ENCODE results near the gene STPG4.
"Not testable (repeated sequence)": the region's sequence is repeated elsewhere in the genome, so short reads cannot be mapped to it uniquely, and the experiment has no call there.

STPG4 gene

DNA sequence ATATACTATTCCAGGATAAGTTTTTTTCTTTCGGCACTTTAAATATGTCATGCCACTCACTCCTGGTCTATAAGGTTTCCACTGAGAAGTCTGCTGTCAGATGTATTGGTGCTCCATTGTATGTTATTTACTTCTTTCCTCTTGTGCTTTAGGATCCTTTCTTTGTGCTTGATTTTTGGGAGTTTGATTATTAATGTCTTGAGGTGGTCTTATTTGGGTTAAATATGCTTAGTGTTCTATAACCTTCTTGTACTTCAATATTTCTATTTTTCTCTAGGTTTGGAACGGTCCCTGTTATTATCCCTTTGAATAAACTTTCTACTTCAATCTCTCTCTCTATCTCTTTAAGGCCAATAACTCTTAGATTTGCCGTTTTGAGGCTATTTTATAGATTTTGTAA is 28.3 kb downstream of the STPG4 start:
- no peak for DNase-seq (ENCODE audit: low spot score)

DNA sequence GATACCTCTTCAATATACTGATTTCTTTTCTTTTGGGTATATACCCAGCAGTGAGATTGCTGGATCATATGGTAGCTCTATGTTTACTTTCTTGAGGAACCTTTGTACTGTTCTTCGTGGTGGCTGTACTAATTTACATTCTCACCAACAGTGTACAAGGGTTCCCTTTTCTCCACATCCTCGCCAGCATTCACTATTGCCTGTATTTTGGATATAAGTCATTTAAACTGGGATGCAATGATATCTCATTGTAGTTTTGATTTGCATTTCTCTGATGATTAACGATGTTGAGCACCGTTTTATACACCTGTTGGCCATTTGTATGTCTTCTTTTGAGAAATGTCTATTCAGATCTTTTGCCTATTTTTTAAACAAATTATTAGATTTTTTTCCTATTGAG is 30.4 kb downstream of the STPG4 start:
- DNase-seq (ENCODE audit: low spot score): not testable (repeated sequence)

DNA sequence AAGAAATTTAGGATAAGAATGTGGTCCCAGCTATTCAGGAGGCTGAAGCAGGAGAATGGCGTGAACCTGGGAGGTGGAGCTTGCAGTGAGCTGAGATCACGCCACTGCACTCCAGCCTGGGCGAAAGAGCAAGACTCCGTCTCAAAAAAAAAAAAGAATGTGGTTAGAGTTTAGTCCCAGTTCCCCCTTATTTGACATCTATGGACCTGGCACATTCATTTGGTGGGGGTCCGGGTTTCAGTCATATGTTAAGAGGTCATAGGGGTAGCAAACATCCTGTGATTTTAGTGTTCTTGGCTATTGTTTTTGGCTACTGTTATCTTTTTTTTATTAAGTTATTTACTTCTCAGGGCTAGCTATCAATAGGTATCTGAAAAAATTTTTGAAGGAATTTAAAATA is 34.7 kb downstream of the STPG4 start:
- not testable (repeated sequence) for DNase-seq (ENCODE audit: low spot score)

GRCh38 chr2:47119001-47119400 is 36.1 kb downstream of the STPG4 start:
- no peak for DNase-seq (ENCODE audit: low spot score)

GRCh38 chr2:47118581-47118980 is 36.5 kb downstream of the STPG4 start:
- no peak for DNase-seq (ENCODE audit: low spot score)

DNA sequence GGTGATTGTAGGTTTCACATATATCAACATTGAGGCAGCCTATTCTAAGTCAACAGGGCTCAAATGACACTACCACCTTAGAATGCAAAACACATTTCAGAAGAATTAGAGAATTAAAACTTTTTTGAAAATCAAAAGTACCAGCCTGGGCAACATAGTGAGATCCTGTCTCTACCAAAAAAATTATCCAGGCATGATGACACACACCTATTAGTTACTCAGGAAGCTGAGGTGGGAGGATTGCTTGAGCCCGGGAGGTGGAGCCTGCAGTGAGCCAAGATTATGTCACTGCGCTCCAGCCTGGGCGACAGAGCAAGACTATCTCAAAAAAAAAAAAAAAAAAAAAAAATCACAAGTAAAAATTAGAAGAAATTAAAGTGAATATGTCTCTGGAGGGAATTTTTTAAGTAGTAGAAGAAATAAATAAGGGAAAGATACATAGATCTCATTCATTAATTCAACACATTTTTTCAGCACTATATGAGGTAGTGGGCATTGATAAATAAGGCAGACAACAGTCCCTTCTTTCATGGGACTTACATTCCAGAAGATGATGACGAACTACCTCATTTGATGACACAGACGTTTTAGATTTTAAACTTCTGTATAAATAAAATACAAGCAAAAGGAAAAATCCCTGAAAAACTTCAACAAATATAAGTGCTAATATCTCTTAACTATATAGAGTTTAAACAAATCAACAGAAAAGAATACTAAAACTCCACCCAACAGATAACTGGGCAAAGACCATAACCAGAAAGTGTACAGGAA is 42.3 kb downstream of the STPG4 start:
- DNase-seq (ENCODE audit: low spot score): no peak

DNA sequence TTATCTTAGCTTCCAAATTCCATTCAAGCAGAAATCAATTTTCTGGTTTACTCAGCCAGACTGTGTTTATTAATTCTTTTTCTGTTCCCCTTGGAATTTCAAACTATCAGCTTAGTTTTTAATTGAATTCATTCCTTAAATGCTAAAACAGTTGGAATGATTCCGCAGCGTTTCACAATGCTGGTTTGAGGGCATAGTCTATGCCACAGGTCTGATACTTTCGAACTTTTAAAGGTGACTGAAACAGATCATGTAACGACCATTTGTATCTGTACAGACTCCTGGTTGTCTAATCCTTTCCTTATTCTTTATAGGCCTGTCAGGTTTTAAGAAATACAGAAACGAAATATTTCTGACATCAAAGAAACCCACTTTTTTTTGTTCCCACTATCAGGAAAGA is 45.4 kb downstream of the STPG4 start:
- DNase-seq (ENCODE audit: low spot score): no peak

GRCh38 chr2:47109007-47109375 is 46.1 kb downstream of the STPG4 start:
- no peak for DNase-seq (ENCODE audit: low spot score)

DNA sequence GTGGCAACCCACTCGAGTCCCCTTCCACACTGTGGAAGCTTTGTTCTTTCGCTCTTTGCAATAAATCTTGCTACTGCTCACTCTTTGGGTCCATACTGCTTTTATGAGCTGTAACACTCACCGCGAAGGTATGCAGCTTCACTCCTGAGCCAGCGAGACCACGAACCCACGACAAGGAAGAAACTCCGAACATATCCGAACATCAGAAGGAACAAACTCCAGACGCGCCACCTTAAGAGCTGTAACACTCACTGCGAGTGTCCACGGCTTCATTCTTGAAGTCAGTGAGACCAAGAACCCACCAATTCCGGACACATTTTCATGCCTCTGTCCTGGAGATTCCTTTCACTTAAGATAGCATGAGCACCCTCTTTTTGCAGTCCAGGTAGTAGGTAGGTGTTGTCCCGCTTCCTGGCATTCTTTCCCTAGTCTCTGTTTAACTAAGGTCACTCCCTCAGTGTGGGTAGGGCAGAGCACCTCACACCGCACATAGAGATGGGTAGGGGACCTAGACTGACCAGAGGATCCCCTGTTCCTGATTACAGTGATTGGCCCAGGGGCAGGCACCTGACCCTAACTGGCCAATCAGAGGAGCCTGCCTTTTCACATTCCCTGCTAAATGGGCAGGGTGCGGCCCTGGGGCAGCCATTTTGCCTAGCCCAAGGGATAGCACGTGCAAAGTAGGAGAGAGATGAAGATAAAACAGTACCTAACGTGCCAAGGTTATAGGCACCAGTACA is 46.7 kb downstream of the STPG4 start:
- DNase-seq (ENCODE audit: low spot score): not testable (repeated sequence)

DNA sequence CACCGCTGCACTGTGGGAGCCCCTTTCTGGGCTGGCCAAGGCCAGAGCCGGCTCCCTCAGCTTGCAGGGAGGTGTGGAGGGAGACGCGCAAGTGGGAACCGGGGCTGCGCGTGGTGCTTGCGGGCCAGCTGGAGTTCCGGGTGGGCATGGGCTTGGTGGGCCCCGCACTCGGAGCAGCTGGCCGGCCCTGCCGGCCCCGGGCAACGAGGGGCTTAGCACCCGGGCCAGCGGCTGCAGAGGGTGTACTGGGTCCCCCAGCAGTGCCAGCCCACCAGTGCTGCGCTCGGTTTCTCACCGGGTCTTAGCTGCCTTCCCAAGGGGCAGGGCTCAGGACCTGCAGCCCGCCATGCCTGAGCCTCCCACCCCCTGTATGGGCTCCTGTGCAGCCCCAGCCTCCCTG is 47.9 kb downstream of the STPG4 start:
- not testable (repeated sequence) for DNase-seq (ENCODE audit: low spot score)

GRCh38 chr2:47106231-47106630 is 48.9 kb downstream of the STPG4 start:
- DNase-seq (ENCODE audit: low spot score): not testable (repeated sequence)

GRCh38 chr2:47099712-47100111 is 55.4 kb downstream of the STPG4 start:
- not testable (repeated sequence) for DNase-seq (ENCODE audit: low spot score)

DNA sequence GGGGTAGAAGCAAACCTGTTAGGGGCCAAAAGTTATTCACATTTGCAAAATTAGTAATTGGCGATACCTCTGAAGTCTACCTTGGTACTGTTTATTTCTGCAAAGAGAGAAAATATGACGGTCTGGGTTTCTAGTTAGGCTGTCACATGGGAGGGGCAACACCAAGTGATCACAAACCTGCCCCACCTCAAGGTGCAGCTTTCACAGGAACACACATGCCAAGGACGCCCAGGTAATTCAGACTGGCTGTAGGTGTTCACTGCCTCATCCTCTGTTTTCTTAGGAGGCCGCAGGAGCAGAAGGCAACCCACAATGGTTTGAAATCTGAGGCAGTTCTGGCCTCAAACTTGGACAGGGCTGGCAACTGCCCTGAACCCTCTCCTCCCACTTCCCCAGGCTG is 56.2 kb downstream of the STPG4 start:
- DNase-seq (ENCODE audit: low spot score): no peak

DNA sequence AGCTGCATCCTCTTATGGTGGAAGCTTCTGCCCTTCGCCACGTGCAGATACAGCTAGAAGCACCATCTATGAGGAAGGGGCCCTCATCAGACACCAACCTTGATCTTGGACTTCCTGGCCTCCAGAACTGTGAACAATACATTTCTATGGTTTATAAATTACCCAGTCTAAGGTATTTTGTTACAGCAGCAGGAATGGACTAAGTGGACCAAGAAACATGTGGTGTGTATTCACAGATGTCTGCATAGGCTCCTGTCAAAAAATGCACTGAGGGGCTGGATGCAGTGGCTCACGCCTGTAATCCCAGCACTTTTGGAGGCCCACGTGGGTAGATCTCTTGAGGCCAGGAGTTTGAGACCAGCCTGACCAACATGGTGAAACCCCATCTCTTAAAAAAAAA is 57.5 kb downstream of the STPG4 start:
- DNase-seq (ENCODE audit: low spot score): no peak

- no peak for DNase-seq (ENCODE audit: low spot score)
These were observed 58.7 kb downstream of the STPG4 start for GRCh38 chr2:47096451-47096850.

GRCh38 chr2:47095349-47096020 is 59.6 kb downstream of the STPG4 start:
- DNase-seq (ENCODE audit: low spot score): no peak

DNA sequence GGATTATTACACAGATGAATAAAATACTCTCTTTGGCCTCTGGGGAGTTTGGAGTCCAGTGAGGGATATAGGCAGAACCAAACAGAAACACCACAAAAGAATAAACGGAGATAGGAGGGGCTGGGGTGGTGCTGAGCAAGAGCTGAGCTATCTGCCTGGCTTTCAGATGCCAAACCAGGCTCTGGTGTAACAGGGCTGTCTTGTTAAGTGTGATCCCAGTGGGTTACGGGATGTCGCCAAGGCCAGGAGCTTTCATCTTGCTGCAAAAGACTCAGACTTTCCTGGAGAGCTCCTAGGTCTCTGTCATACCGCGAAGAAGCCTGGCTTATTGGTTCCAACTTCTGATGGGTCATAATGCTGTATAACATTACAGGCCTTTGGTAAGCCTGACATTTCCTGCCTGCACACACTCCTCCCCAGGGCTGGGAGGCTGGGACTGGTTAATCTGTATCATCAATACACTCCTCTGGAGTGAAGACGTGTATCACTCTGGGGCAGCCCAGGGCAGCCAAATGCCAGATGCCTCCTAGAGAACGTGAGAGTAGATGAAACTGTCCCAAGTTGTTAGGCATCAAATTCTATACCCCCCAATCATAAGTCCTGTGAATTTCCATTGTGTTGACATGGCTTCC is 60.5 kb downstream of the STPG4 start:
- DNase-seq (ENCODE audit: low spot score): no peak

- no peak for DNase-seq (ENCODE audit: low spot score)
These were observed 61.5 kb downstream of the STPG4 start for GRCh38 chr2:47093626-47094025.

DNA sequence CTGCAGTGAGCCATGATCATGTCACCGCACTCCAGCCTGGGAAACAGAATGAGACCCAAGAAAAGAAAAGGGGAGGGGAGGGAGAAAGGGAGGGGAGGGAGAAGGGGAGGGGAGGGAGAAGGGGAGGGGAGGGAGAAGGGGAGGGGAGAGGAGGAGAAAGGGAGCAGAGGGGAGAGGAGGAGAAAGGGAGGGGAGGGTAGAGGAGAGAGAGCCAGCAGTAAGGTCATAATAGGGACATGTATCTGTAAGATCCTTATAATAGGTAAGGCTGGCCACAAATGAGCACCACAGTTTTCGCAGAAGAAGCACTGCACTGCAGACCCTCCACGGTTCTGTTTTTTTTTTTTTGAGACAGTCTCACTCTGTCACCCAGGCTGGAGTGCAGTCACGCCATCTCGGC is 62.6 kb downstream of the STPG4 start:
- DNase-seq (ENCODE audit: low spot score): no peak

DNA sequence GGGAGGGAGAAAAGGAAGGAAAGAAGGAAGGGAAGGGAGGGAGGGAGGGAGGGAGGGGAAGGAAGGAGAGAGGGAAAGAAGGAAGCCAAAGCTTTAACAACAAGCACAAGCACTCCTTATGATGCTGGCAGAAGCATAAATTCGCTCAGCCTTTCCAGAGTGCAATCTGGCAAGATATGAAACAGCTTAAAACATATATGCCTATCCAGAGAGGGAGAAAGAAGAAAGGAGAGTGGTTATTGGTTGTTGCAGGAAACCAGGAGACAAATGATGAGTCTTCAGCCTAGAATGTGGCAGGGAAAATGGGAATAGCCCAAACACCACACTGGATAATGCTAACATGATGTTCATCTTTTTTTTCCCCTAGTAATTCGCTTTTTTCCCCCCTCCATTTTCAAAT is 64.0 kb downstream of the STPG4 start:
- DNase-seq (ENCODE audit: low spot score): no peak

DNA sequence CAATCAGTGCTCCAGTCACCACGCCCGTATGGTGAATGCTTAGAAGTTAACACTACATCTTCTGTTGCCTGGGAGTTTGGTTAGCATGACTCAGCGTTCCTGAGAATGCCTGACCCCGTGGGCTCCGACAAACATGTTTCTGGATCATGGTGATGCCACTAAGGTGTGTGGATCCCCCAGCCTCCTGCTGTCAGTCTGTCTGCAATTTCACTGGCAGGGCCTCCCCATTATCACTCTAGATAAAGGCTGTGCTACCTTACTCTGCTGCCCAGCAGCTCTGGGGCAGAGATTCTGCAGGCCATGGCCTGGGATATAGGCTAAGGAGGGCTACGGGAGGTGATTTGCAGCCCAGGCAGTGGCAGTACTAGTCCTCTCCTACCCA is 66.0 kb downstream of the STPG4 start:
- no peak for DNase-seq (ENCODE audit: low spot score)

- no peak for DNase-seq (ENCODE audit: low spot score)
These were observed 66.6 kb downstream of the STPG4 start for GRCh38 chr2:47088371-47089082.
